Fibroblast of peridontal ligament (primary cell): ENCODE measurements around the gene SLC16A12.
"Not testable (repeated sequence)": the region's sequence is repeated elsewhere in the genome, so short reads cannot be mapped to it uniquely, and the experiment has no call there.

ENCODE experiments used
- DNase-seq: peaks from one replicate; pipeline ENCODE4 v3.0.0-alpha.2; 2010; ENCODE audit errors: extremely low read depth

SLC16A12 gene

DNA sequence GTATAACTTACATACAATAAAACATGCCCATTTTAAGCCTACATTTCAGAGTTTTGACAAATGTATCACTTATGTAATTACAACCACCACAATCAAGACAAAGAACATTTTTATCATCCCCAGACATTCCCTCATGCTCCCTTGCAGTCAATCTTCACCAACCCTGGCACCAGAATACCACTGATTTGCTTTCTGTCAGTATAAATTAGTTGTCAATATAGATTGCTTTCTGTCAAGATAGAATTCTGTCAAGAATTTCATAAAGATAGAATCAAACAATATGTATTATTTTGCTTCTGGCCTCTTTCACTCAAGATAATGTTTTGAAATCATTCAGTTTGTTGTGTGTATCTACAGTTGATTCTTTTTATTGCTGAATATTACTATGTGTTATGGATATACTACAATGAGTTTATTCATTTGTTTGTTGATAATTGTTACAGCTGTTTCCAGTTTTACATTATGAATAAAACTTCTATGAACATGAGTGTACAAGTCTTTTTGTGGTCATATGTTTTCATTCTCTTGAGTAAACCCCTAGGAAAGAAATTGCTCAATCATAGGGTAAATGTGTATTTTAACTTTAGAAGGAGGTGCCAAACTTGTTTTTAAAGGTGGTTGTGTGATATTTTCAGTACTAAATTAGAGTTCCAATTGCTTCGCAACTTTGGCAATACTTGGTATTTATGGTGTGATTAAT, 64.1 kb downstream of the SLC16A12 start:
- DNase-seq: peak; percentile 81

DNA sequence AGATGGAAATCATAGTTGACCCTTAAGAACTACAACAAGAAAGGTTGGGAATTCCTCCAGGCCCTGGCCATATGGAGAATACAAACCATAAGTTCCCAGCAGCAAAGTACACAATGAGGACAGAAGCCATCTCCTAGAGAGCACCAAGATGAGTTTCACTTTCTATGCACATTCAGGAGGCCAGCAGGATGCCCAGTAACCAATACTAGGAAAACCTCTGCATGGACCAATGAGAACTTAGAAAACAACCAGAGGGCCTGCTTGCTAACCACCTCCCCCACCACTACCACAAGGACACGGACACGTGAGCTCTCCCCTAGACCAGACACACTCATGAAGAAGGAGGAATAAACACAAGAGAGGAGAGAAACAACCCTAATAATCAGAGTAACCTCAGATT, 64.8 kb downstream of the SLC16A12 start:
- no peak for DNase-seq

DNA sequence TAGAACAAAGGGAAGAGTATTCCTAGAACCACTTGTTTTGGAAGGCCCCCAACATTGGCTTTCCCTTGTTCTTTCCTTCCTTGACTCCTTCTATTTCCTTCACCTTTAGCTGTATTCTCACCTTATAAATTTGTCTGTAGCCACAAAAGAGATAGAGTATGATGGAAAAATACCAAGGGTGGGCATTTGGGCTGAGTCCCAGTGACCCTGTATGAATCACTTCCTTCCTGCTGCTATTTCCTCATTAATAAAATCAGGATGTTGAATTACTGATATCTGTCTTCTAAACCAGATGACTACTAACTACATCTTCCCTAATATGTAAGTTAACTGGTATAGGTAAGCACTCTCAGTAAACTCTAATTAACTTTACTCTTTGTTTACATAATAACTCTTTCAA, 65.9 kb downstream of the SLC16A12 start:
- no peak for DNase-seq

DNA sequence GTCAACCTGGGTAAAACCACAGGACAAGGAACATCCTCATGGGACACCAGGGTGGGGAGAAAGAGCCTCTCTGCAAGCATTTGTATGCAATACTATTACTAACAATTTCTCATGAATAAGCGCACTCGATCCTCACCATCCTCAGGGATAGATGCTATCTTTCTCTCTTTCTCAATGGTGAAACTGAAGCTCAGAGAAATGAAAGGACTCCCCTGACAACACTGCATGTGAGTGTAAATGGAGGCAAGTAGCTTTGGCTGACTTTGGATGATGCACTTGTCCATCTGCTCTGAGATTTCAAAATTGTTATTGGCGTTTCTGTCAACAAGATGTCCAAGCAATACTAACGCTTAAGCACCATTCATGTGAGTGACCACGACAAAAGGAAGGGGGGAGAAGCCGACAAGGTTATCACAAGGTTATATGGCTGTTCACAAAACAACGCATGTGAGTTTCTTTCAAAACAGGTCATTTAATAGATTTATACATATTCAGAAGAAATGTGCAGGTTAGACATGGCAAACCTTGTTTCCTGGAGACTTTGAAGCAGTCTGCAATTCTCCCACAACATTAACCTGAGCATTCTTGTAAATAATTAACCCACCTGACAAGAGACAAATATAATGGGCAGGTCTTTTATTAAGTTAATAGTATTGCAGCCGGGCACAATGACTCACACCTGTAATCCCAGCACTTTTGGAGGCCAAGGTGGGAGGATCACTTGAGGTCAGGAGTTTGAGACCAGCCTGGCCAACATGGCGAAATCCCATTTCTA, 67.0 kb downstream of the SLC16A12 start:
- no peak for DNase-seq

DNA sequence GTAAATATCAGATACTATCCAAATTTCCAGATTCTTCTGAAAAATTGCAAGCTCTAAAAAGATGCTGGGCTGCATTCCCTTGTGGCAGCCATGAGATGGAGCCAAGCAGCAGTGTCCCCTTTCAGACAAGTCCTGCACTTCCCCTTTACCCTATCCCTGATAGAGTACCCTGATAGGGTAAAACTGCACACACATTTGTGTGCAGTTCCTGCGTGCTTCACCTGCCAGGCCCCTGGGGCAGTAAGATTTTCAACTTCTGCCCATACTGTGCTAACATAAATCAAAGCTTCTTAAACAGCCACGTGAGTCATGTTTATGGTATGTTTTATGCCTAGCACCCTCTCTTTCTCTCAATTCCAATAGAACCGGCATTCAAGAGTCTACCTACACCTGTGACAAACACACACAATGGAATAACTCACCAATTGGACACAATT, 68.8 kb downstream of the SLC16A12 start:
- peak; percentile 69 for DNase-seq

DNA sequence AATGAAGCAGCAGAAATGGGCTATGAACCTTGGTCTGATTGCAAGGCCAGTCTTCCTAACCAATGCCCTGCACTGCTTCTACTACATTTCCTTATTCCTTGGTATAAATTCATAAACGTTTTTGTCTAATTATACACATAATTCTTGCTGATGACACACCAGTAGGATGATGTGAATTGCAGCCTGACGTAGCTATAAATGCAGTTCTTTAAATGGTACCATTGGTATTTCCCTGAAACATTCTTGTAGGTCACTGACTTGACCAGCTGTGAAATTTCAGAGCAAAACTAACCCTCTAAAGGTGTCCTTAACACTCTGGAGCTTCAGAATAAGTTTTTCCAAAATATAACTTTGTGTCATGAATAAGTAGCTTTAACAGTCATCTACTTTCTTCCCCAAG, 70.2 kb downstream of the SLC16A12 start:
- no peak for DNase-seq

DNA sequence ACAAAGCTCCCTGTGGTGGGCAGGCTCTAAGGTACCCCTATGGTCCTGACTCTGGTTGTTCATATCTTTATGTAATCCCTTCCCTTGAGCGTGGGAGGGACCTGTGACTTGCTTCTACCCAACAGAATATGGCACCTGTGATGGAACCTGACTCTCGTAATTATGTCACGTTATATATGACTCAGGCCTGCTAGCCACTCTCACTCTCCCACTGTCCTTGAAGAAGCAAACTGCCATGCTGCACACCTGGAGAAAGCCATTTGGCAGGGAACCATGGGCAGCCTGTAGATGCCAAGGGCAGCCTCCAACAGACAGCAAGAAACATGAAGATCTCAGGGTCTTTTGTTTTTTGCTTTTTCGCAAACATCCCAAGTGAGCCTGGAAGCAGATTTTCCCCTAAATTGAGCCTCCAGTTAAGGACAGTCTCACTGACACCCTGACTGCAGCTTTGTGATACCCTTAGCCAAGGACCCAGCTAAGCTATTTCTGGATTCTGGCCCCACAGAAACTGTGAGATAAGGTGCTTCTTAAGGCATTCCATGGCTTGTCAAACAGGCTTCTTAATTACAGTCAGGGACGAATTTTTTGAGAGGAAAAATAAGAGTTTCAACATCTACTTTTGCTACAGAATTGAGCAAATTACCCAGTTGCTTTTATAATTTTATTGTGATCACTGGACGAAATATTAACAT, 71.4 kb downstream of the SLC16A12 start:
- no peak for DNase-seq

DNA sequence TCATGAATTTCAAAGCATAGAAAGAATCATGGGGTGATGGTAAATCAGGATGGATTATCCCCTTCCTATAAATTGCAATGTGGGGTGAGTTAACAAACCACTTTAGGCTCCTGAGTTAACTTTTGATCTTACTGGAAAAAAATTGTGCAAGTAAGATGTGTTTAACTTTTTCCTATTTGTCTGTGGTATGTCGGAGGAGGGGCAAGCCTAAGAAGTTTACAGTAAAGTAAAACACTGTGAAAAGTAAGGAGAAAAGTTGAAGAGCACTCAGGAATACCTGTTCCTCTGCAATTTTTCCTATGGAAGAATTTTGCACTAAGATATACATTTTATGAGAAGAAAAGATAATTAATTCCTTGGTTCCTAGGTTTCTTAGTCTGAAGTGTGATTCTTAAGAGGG, 76.6 kb downstream of the SLC16A12 start:
- DNase-seq: no peak

DNA sequence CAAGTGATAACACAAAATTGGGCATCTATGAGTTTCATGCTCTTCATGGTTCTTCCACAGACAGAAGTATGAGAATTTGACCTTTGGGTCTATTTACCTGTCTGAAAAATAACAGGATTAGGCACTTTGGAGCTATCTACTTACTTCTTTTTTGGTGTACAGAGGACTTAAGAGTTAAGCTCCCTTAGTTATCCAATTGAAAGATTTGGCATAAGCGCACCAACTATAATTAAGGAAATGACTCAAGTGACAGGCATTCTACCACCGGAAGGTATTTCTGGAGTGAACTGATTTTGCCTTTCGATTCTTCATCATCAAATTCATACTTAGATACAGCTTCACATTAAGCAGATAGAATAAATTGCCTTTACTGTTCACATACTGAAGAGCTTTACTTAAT, 77.1 kb downstream of the SLC16A12 start:
- peak; percentile 84 for DNase-seq

DNA sequence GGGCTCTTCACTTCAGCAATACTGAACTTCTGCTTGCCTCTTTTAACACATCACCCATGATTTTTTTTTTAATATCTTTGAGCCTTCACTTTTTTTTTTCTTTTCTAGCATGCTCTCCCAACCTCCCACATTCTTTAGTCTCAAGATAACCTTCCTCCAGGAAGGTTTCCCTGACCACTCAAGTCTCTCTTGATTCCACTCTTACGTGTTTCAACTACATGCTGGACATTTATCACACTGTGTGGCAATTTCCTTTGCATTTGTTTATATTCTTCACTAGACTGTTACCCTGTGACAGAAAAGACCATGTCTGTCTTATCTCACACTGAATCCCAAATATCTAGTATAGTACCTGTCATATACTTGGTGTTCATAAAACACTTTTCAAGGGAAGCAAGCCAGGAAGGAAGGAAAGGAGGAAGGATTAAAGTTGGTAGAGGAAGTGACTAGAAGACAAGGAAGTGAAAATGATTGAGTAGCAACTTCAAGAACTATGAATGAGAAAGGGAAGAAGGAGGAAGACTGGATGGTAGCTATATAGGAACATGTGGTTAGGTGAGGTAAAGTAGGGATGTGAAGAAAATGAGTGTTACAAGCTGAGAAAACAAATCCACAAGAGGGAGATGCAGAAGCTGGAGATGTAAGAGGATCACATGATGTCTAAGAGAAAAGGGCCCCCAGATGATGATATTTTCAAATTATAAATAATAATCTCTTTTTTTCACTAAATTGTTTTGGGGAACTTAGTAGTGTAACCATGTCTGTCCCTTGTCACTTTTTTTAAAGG, 80.6 kb downstream of the SLC16A12 start:
- no peak for DNase-seq

DNA sequence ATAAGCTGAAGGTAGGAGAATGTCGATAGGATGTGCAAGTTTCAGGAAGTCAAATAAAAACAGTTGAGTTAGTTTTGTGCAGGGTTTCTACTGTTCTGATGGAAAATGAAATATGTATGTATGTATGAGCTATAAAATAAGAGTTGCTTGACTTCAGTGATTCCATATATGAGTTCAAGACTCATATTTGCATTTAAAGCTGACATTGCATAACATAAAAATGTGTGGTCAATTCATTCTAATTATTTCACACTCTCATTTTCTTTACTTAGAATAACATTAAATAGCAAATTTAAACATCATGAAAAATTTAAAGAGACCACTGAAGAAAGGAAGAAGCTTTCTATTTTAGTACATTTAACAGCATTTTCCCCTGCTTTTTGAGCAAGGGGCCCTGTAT, 83.2 kb downstream of the SLC16A12 start:
- DNase-seq: no peak

DNA sequence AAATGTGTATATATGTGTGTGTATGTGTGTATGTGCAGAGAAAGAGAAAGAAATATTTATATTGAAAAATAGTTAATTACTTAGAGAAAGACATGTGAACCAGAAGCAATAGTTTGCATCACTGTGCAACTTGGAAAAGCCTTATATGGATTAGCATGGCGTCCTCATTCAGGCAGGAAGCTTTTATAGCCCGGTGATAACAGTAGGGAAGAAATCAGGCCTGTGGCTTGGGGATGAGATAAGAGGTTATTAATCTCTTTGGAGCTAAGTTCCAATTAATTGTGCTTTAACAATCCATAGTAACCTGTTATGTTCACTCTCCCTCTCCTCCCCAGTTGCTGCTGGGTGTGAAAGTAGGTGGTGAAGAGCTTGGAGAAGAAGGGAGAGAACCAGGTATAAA, 84.5 kb downstream of the SLC16A12 start:
- no peak for DNase-seq

DNA sequence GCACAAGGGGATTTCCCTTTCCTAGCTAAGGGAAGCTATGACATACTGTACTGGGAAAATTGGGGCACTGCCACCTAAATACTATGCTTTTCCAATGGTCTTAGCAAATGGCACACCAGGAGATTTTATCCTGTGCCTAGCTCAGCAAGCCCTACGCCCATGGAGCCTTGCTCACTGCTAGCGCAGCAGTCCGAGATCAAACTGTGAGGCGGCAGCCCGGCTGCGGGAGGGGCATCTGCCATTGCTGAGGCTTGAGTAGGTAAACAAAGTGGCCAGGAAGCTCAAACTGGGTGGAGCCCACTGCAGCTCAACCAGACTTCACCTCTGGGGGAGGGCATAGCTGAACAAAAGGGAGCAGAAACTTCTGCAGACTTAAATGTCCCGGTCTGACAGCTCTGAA, 90.6 kb downstream of the SLC16A12 start:
- not testable (repeated sequence) for DNase-seq

DNA sequence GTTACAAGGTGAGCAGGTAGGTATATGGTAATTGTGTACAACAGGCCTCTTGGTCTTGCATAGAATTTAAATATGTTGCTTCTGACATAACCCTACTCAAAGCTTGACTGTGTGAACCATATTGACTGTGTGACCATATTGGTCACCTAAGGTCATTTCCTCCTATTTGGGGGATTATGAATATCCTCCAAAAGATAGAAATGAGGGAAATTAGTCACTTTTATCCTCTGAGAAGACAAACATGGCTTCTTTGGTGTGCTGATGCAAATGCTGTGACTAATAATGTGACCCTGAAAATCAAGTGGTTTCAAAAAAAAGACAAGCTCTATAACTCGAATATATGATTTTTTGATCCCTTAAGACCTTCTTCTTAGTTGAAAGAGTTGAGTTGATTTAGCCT, 93.1 kb downstream of the SLC16A12 start:
- no peak for DNase-seq

DNA sequence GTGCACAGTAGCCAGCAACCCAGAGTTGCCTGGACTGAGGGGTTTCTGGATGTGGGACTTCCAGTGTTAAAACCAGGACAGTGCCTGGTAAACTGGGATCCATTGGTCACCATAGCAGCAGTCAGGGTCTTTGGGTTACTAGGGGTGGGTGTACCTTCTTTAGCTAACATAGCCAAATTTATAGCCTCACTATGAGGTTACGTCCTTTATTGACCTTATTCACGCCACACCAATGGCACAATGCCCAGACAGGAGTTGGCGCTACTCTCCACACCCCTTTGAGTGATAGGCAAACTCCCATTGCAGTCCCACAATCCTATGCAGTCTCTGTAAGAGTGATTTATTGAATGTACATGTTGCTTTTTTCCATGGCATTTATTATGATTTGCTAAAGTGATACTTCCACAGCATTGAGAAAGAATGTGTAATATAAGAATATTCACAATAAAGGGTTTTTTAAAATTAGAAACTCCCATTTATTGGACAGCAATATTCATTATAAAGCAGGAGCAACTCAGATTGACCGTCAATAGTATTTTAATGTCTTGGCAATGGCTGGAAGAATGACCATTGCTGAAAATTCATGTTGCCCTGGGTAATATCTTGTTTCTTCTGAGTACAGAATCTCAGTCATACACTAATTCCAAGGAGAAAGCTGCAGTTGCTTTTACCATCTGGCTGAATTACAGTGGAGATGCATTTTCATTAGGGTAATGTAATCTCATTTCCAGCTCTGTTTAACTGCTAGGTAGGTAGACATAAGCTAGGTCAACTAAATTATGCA, 95.0 kb downstream of the SLC16A12 start:
- DNase-seq: no peak

DNA sequence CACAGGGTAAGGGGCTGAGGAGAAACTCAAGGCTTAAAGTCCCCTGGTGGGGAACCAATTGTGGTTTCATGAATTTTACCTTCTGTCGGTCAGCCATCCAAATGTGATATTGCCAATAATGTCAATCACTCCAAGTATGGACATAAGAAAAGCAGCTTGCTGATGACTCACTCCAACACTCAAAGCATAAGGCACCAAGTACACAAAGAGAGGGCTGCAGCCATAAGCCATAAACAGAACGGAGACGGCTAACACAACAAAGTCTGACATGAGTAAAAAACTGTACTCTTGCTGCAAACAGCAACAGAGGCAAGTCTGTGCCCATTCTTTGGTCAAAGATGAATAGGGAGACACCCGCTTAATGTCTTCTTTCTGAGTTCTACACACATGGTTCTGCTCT, 96.9 kb downstream of the SLC16A12 start:
- DNase-seq: peak; percentile 20

DNA sequence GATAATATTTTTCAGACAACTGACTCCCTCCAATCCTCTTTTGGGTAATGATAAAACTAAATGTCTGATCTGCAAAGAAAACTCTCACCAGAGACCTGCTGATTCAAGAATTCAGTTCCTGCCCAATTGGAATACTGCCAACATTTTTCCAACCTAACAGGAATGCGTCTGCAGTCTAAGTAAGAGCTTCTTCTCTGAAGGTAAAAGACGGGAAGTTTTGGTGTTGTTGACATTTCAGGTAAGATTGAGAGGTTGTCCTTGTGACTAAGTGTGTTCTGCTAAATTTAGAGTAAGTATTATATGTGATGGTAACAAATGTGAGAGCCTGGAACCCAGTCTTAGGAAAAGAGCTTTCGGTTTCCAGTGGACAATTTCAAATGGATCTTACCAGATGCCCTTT, 103.4 kb downstream of the SLC16A12 start:
- DNase-seq: peak; percentile 40

DNA sequence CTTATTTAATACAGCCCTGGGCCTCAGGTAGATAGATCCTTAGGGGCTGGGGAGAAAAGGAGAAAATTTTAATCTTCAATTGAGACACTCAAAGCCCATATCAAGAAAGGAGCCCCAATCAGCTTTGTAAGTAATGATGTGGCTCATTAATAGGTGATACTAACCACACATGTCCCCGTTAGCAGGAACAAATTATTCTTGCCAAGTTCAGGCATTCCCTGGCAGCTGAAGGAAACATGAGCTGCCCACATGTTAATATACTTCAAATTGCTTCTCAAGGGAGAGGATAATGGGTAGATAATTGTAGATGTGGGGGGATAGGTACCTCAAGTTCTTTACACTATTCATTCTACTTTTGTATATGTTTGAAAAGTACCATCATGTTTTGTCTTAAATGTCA, 106.5 kb downstream of the SLC16A12 start:
- DNase-seq: no peak

DNA sequence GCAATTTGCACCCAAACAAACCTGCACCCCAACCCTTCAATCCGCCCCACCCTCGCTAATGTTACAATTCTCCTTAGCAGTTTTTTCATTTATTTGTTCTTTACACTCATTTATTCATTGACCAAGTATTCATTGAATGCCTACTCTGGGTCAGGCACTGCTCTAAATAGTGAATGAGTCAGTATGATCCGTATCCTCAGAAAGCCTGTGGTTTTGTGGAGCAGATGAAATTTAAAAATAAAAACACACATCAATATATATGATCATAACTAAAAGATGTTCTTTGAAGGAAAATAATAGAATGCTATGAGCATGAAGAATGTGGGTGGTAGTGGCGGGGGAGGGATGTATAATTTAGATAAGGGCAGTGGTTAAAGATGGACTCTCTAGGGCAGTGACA, 107.8 kb downstream of the SLC16A12 start:
- peak; percentile 87 for DNase-seq

DNA sequence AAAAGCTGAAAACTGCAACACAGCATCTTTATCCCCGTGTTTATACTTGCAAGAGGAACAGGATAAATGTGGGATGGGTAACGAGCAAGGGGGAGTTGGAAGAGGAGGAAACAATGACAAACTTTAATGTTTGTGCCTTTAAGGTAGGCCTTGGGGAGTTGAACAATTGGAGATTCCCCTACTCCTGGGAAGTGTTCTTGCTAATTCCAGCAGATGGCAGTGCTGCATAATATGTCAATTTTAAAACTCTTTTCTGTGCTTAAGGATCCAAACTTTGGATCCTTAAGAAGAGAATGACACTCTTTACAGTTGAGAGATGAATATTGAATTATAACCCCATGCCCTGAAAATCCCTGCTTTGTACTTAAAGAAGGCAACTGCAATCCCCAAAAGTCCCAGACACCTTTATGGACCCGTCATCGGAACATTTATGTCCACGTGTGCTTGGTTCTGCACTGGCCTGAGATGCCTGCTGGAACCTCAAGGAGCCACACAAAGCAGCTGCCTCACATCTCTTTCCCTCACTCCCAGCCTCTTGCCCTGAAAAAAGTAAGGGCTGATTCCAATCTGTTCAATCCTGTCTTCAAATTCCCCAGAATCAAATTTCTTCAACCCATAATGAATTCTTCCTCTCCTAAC, 109.0 kb downstream of the SLC16A12 start:
- peak; percentile 88 for DNase-seq

DNA sequence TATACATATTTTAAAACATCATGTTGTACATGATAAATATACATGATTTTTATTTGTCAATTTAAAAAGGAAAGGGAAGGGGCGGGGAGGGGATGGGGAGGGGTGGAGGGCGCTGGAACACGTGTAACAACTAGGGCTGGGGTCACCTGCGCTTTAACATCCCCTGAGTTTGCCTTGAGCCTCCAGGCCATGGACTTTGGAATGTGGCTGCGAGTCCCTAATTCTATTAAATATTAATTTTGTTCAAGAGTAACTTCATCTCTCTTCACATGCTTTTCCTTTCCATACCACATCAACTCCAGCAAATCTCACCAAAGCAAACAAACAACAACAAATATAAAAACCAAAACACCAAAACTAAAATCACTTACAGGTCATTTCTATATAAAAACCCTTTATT, 110.4 kb downstream of the SLC16A12 start:
- no peak for DNase-seq
